Endothelial cell of umbilical vein (primary cell): ENCODE measurements around the gene LMF1. TPM values are rescaled to one million over a fixed set of nuclear protein-coding genes. Genes with fewer than 3 reads are reported as not detected.

ENCODE experiments used
- BruUV-seq: library from RNA; stranded (reverse); fragments of 400-500 nt; replicated peaks from 2 replicates; lab custom pipeline; 2021; lab: Mats Ljungman, UMichigan
- CTCF ChIA-PET: fragments of 300-600, 350-600 bp; sonication (Branson Sonifier 250); formaldehyde crosslinking; loops from one replicate; lab custom pipeline; 2021; ENCODE audit warnings: antibody characterized with exemption, inconsistent platforms; lab: Charles Lee
- POLR2A ChIA-PET: fragments of 300-600, 350-600 bp; sonication (Branson Sonifier 250); formaldehyde crosslinking; loops from one replicate; lab custom pipeline; 2021; ENCODE audit warnings: antibody characterized with exemption, inconsistent platforms; lab: Charles Lee
- DNase-seq: peaks from one replicate; pipeline ENCODE4 v3.0.0-alpha.2; 2011; ENCODE audit warnings: low read depth, low spot score
- FAIRE-seq: peaks from 2 replicates; lab custom pipeline; 2011; peaks lifted over from hg19 to GRCh38; lab: Jason Lieb, UNC
- H2AFZ ChIP-seq: 2 replicates; pipeline ENCODE4 v1.6.0; 2012; ENCODE audit warnings: low read depth, low read length, control low read depth, inconsistent platforms
- H3K27ac ChIP-seq: 2 replicates; pipeline ENCODE4 v1.5.1; 2011; ENCODE audit warnings: low read depth, mild to moderate bottlenecking, control low read depth, low read length, moderate library complexity; ENCODE audit not compliant: insufficient read depth
- H3K27me3 ChIP-seq, 2 experiments: 2 replicates each; pipeline versions ENCODE4 v1.6.0 to v1.6.1; 2011; ENCODE audit warnings: low read length in 2 of 2, mixed read lengths in 1 of 2; ENCODE audit not compliant: control insufficient read depth in 2 of 2, insufficient read depth in 2 of 2
- H3K36me3 ChIP-seq, 2 experiments: 2 replicates in 1 of 2; 3 replicates in 1 of 2; pipeline ENCODE4 v1.5.1; 2011; ENCODE audit warnings: low read length in 2 of 2, mild to moderate bottlenecking in 1 of 2, moderate library complexity in 1 of 2; ENCODE audit not compliant: control insufficient read depth in 2 of 2, insufficient read depth in 2 of 2; ENCODE audit errors: extremely low read depth in 1 of 2
- H3K4me1 ChIP-seq: 3 replicates; pipeline ENCODE4 v1.5.1; 2011; ENCODE audit warnings: mild to moderate bottlenecking, low read length; ENCODE audit not compliant: control insufficient read depth, insufficient read depth; ENCODE audit errors: extremely low read depth
- H3K4me2 ChIP-seq: 2 replicates; pipeline ENCODE4 v1.6.1; 2011; ENCODE audit warnings: low read length, control low read depth, mixed read lengths; ENCODE audit not compliant: insufficient read depth
- H3K4me3 ChIP-seq, 3 experiments: fragments of 200-600 bp in 1 of 3; sonication (generic), shearing (Covaris generic) in 1 of 3; replicated peaks in 1 of 3; 2 replicates each; pipeline ENCODE4 v1.5.1; 2011 to 2016; ENCODE audit warnings: control low read depth in 3 of 3, low read length in 3 of 3, mild to moderate bottlenecking in 2 of 3, inconsistent platforms in 1 of 3, low read depth in 1 of 3, moderate library complexity in 1 of 3; ENCODE audit not compliant: insufficient read depth in 1 of 3
- H3K79me2 ChIP-seq: 2 replicates; pipeline ENCODE4 v1.6.0; 2012; ENCODE audit warnings: low read length, inconsistent platforms; ENCODE audit not compliant: control insufficient read depth, insufficient read depth
- H3K9ac ChIP-seq: replicated peaks from 2 replicates; pipeline ENCODE3; 2011; ENCODE audit warnings: low read length, control low read depth; ENCODE audit not compliant: insufficient read depth; ENCODE audit errors: extremely low read depth
- H3K9me1 ChIP-seq: replicated peaks from 3 replicates; pipeline ENCODE4 v1.6.0; 2011; ENCODE audit warnings: mild to moderate bottlenecking, low read length; ENCODE audit not compliant: control insufficient read depth, insufficient read depth; ENCODE audit errors: extremely low read depth
- H3K9me3 ChIP-seq: replicated peaks from 2 replicates; pipeline ENCODE4 v1.5.1; 2012; ENCODE audit warnings: low read length, inconsistent platforms; ENCODE audit not compliant: control insufficient read depth, insufficient read depth
- H4K20me1 ChIP-seq: replicated peaks from 2 replicates; pipeline ENCODE3; 2011; ENCODE audit warnings: mild to moderate bottlenecking, low read length; ENCODE audit not compliant: control insufficient read depth, insufficient read depth; ENCODE audit errors: extremely low read depth
- POLR2AphosphoS5 ChIP-seq: IDR thresholded peaks from 2 replicates; pipeline ENCODE4 v1.6.1; 2012; ENCODE audit warnings: low read depth, mild to moderate bottlenecking, control low read depth, low read length, moderate library complexity; ENCODE audit not compliant: insufficient read depth
- dilution Hi-C: fragments of 300-500 bp; cut with MboI; formaldehyde crosslinking; loops from one replicate; pipeline ENCODE4 v1.15.0; 2019; ENCODE audit warnings: low sequenced_read_pairs; ENCODE audit not compliant: extremely low pct_ligation_motif_present
- intact Hi-C: fragments of 100-400 bp; cut with micrococcal nuclease; formaldehyde crosslinking; loops from one replicate; pipeline ENCODE4 v1.10.0; 2022
- polyA plus RNA-seq, 4 experiments: library from polyadenylated mRNA; depleted of rRNA in 3 of 4; stranded (reverse) in 3 of 4; unstranded in 1 of 4; fragments of >200 nt; gene quantifications; 2 replicates each; pipeline versions ENCODE4 v1.2.1 to v1.2.3, GENCODE V29; 2011 to 2012; ENCODE audit warnings: missing spikeins in 1 of 4
- total RNA-seq: library from RNA; stranded (reverse); gene quantifications from 2 replicates; pipeline ENCODE4 v1.2.3, GENCODE V29; 2021
- TF ChIP-seq, protein P1 (sequence below), 2 donors: IDR thresholded peaks; 1 replicate in 1 of 2; 2 replicates in 1 of 2; pipeline ENCODE4 v1.5.1; 2011; ENCODE audit warnings: low read length in 2 of 2, mild to moderate bottlenecking in 2 of 2, moderate library complexity in 2 of 2, control low read depth in 1 of 2, inconsistent platforms in 1 of 2, low read depth in 1 of 2; ENCODE audit not compliant: insufficient read depth in 1 of 2; ENCODE audit errors: extremely low read depth in 1 of 2

The LMF1 gene
- total and polyA plus RNA-seq, 2 donors (not counting 3 experiments of a cell fraction or from before 2014, with no cell fraction given) = 17.8 TPM

DNA sequence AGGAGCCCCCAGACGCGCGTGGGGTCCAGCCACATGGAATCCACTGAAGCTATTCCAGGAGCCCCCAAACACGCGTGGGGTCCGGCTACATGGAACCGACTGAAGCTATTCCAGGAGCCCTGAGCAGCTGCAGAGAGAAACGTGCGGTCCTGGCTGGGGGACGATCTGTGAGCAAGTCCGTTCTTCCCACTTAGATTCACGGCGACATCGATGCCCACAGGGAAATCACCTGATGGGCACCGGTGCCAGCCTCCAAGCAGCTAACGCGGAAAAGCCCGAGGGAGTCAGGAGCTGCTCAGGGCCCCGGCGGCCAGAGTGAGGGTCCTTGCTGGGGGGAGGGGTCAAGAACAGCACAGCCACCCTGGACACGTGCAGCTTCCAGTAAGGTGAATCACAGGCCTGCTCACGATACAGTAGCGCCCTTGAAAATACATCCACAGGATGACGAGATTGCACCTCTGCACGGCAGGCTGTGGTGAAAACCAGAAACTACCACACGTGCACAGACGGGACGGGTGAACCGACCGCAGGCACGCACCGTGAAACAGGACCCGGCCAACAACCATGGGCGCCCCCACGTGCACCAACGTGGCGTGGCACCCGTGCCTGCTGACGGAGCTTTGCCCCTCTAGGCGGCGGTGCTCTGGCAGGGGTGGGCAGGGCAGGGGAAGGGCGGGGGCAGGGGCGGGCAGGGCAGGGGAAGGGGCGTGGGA lies 92.6 kb downstream of the LMF1 start:
- FAIRE-seq = no peak

More for the DNA sequence above, 92.6 kb downstream of the LMF1 start:
- Histone ChIP-seq H3K79me2 (no peaks in the 10 kb centered on the region), H3K36me3 (no peaks in the 10 kb centered on the region), H2AFZ (no peak overlapping the region), H4K20me1 (no peaks in the 10 kb centered on the region), H3K9me3 (no peaks in the 10 kb centered on the region), H3K4me2 (no peak overlapping the region), H3K9ac (no peak overlapping the region), H3K27ac (no peak overlapping the region), H3K27me3 (no peaks in the 10 kb centered on the region), H3K4me3 (no peak overlapping the region), H3K4me1 (no peaks in the 10 kb centered on the region), H3K9me1 (no peaks in the 10 kb centered on the region)
- POLR2A ChIA-PET = no interaction called here
- dilution Hi-C loops (no loop called here), intact Hi-C loops (no loop called here)
- TF ChIP-seq, protein P1, sequence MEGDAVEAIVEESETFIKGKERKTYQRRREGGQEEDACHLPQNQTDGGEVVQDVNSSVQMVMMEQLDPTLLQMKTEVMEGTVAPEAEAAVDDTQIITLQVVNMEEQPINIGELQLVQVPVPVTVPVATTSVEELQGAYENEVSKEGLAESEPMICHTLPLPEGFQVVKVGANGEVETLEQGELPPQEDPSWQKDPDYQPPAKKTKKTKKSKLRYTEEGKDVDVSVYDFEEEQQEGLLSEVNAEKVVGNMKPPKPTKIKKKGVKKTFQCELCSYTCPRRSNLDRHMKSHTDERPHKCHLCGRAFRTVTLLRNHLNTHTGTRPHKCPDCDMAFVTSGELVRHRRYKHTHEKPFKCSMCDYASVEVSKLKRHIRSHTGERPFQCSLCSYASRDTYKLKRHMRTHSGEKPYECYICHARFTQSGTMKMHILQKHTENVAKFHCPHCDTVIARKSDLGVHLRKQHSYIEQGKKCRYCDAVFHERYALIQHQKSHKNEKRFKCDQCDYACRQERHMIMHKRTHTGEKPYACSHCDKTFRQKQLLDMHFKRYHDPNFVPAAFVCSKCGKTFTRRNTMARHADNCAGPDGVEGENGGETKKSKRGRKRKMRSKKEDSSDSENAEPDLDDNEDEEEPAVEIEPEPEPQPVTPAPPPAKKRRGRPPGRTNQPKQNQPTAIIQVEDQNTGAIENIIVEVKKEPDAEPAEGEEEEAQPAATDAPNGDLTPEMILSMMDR (IDR thresholded peaks at IDR 0.05; ENCODE audit: extremely low read depth in 1 of 2, insufficient read depth in 1 of 2, low read depth in 1 of 2, low read length in 2 of 2) = peak in 1 of 2 donors; percentile 13
- TF ChIP-seq POLR2AphosphoS5 = no peak
- no peak for DNase-seq
- no TSS peak for BruUV-seq
- CTCF ChIA-PET = interaction anchor here (0.6 to 1.3 kb wide), 2 partner anchors 179 kb away, joined by 3 to 4 read pairs; no protein-coding TSS in a partner anchor
